Breast epithelium (tissue), 3 donors: ENCODE data around the gene GNG7.

Experiments
- POLR2A ChIP-seq: fragments of 450-650 bp; IDR thresholded peaks from one replicate; pipeline ENCODE4 v1.6.1; 2016; ENCODE audit warnings: antibody characterized with exemption, mild to moderate bottlenecking, moderate library complexity
- TF ChIP-seq, protein P1 (sequence below), 3 donors: fragments of 450-650 bp; IDR thresholded peaks; one replicate each; pipeline ENCODE4 v1.5.1; 2016 to 2017; ENCODE audit warnings: antibody characterized with exemption in 3 of 3, mild to moderate bottlenecking in 3 of 3, moderate library complexity in 3 of 3

DNA sequence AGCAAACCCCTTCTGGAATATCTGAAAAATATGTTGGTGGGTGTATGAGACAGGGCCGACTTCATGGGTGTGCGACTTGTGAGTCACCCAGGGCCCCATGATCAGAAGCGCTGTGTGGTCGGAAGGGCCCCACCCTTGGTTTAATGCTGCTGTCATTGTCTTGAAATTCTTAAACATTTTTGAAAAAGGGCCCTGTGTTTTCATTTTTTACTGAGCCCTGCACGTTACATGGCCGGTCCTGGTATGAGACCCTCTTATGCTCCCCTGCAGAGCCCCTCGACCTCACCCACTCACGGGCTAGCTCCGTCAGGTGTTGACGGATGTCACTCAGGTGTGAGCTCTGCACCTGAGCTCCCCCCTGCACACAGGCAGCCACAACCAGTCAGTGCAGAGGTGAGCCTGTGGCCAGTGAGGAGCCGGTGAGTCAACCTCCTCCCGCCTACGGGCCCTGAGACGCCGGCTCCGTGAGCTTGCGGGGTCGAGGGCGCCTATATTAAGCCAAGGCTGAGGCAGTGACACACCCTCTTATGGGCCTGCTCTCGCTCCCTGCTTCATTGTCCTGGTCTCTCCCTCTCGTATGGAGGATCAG, 198.9 kb downstream of the GNG7 start:
- no peak for TF ChIP-seq POLR2A
- TF ChIP-seq, protein P1, sequence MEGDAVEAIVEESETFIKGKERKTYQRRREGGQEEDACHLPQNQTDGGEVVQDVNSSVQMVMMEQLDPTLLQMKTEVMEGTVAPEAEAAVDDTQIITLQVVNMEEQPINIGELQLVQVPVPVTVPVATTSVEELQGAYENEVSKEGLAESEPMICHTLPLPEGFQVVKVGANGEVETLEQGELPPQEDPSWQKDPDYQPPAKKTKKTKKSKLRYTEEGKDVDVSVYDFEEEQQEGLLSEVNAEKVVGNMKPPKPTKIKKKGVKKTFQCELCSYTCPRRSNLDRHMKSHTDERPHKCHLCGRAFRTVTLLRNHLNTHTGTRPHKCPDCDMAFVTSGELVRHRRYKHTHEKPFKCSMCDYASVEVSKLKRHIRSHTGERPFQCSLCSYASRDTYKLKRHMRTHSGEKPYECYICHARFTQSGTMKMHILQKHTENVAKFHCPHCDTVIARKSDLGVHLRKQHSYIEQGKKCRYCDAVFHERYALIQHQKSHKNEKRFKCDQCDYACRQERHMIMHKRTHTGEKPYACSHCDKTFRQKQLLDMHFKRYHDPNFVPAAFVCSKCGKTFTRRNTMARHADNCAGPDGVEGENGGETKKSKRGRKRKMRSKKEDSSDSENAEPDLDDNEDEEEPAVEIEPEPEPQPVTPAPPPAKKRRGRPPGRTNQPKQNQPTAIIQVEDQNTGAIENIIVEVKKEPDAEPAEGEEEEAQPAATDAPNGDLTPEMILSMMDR (IDR thresholded peaks at IDR 0.05), result no peak
